PC-9 (cell line): ENCODE data around the gene SFT2D3. TPM values are rescaled to one million over a fixed set of nuclear protein-coding genes. Genes with fewer than 3 reads are reported as not detected.

Experiments used
- BruUV-seq: library from RNA; stranded (reverse); fragments of 400-500 nt; replicated peaks from 2 replicates; lab custom pipeline; 2021; lab: Mats Ljungman, UMichigan
- CTCF ChIA-PET: fragments of 300-600 bp; sonication (Branson Sonifier 250); formaldehyde crosslinking; loops from one replicate; lab custom pipeline; 2022; ENCODE audit warnings: antibody characterized with exemption; lab: Charles Lee
- POLR2A ChIA-PET: fragments of 300-600 bp; sonication (Branson Sonifier 250); formaldehyde crosslinking; loops from one replicate; lab custom pipeline; 2022; ENCODE audit warnings: antibody characterized with exemption; ENCODE audit not compliant: unreplicated experiment; lab: Charles Lee
- DNase-seq, 2 experiments: peaks; one replicate each; pipeline versions ENCODE4 v3.0.0 to v3.0.0-alpha.2; 2015 to 2022; ENCODE audit warnings: mixed read lengths in 1 of 2
- H2AFZ ChIP-seq: fragments of 200-600 bp; sonication (generic); 2 replicates; pipeline ENCODE4 v1.8.1; 2017; ENCODE audit warnings: antibody characterized with exemption
- H3F3A ChIP-seq: fragments of 200-600 bp; sonication (generic); 2 replicates; pipeline ENCODE4 v1.8.1; 2017; ENCODE audit warnings: antibody characterized with exemption, mild to moderate bottlenecking, low read depth; ENCODE audit not compliant: insufficient read depth
- H3K27ac ChIP-seq: fragments of 200-600 bp; sonication (generic); 2 replicates; pipeline ENCODE4 v1.6.1; 2016; ENCODE audit warnings: mixed run types
- H3K27me3 ChIP-seq: fragments of 200-600 bp; sonication (generic); 2 replicates; pipeline ENCODE4 v1.6.1; 2016; ENCODE audit warnings: low read depth, mixed run types; ENCODE audit not compliant: insufficient read depth
- H3K36me3 ChIP-seq: fragments of 200-600 bp; sonication (generic); 2 replicates; pipeline ENCODE4 v1.6.1; 2016; ENCODE audit warnings: low read depth, mixed run types
- H3K4me1 ChIP-seq: fragments of 200-600 bp; sonication (generic); replicated peaks from 2 replicates; pipeline ENCODE4 v1.6.1; 2016; ENCODE audit warnings: mixed run types; ENCODE audit not compliant: insufficient read depth
- H3K4me2 ChIP-seq: fragments of 200-600 bp; sonication (generic); 2 replicates; pipeline ENCODE4 v1.6.1; 2017; ENCODE audit warnings: mixed run types
- H3K4me3 ChIP-seq: fragments of 200-600 bp; sonication (generic); 2 replicates; pipeline ENCODE4 v1.6.1; 2016; ENCODE audit warnings: mixed run types
- H3K79me2 ChIP-seq: fragments of 200-600 bp; sonication (generic); 2 replicates; pipeline ENCODE4 v1.6.1; 2017; ENCODE audit warnings: low read depth, mixed run types
- H3K9me2 ChIP-seq: fragments of 200-600 bp; sonication (generic); 2 replicates; pipeline ENCODE4 v1.8.1; 2017; ENCODE audit warnings: mild to moderate bottlenecking; ENCODE audit not compliant: insufficient read depth
- H3K9me3 ChIP-seq: fragments of 200-600 bp; sonication (generic); 2 replicates; pipeline ENCODE4 v1.8.1; 2016; ENCODE audit warnings: low read depth; ENCODE audit not compliant: insufficient read depth
- H4K20me1 ChIP-seq: fragments of 200-600 bp; sonication (generic); 2 replicates; pipeline ENCODE4 v1.8.1; 2017; ENCODE audit not compliant: insufficient read depth
- CTCF ChIP-seq: fragments of 200-600 bp; sonication (generic); conservative IDR thresholded peaks from 2 replicates; pipeline ENCODE4 v1.6.1; 2017; ENCODE audit warnings: mixed run types, antibody characterized with exemption, mild to moderate bottlenecking, moderate library complexity
- EZH2 ChIP-seq: fragments of 200-600 bp; sonication (generic); IDR thresholded peaks from 2 replicates; pipeline ENCODE4 v1.8.0; 2017; ENCODE audit warnings: antibody characterized with exemption, low read depth
- intact Hi-C: fragments of 100-400 bp; cut with micrococcal nuclease; formaldehyde crosslinking; loops from one replicate; pipeline ENCODE4 v1.10.0; 2022; ENCODE audit not compliant: unreplicated experiment
- total RNA-seq: library from RNA; stranded (reverse); gene quantifications from 2 replicates; pipeline ENCODE4 v1.2.3, GENCODE V29; 2021

Gene SFT2D3
- total RNA-seq, 1 experiment from 2014 or later: 7.3 TPM

- no peaks in the 10 kb centered on the region for H3F3A ChIP-seq
Measured at GRCh38 chr2:127685410-127686080, 15.8 kb upstream of the SFT2D3 start.

GRCh38 chr2:127688405-127688804 lies 12.9 kb upstream of the SFT2D3 start:
- no TSS peak for BruUV-seq
- DNase-seq: peak in 1 of 2 experiments; percentile 24
- ChIA-PET POLR2A (no interaction called here), CTCF (no interaction called here)
- Histone ChIP-seq H3K4me2 (no peak overlapping the region), H3K4me1 (no peaks in the 10 kb centered on the region), H3K9me3 (peaks cover 14% of the 10 kb centered on the region), H3F3A (no peaks in the 10 kb centered on the region), H3K9me2 (no peaks in the 10 kb centered on the region), H4K20me1 (no peaks in the 10 kb centered on the region), H3K4me3 (no peak overlapping the region), H3K79me2 (no peaks in the 10 kb centered on the region), H2AFZ (no peak overlapping the region), H3K27me3 (no peaks in the 10 kb centered on the region; the same call in 1 of the 2 replicates), H3K36me3 (no peaks in the 10 kb centered on the region), H3K27ac (no peak overlapping the region)
- intact Hi-C loops: no loop called here
- TF ChIP-seq EZH2: no peak
- no peak for TF ChIP-seq CTCF

More at GRCh38 chr2:127685410-127686080, 15.8 kb upstream of the SFT2D3 start:
- no peaks in the 10 kb centered on the region for H4K20me1 ChIP-seq
- H3K4me3 ChIP-seq: no peak overlapping the region
- DNase-seq: no peak
- no peaks in the 10 kb centered on the region for H3K79me2 ChIP-seq
- no peak for TF ChIP-seq EZH2
- TF ChIP-seq CTCF: no peak
- H3K4me1 ChIP-seq: no peaks in the 10 kb centered on the region
- H3K9me3 ChIP-seq: peaks cover 3% of the 10 kb centered on the region
- no peak overlapping the region for H2AFZ ChIP-seq
- H3K4me2 ChIP-seq: no peak overlapping the region
- no peaks in the 10 kb centered on the region for H3K36me3 ChIP-seq
- H3K27ac ChIP-seq: no peak overlapping the region
- no peaks in the 10 kb centered on the region; the same call in 1 of the 2 replicates for H3K27me3 ChIP-seq
- POLR2A ChIA-PET: no interaction called here
- CTCF ChIA-PET: no interaction called here
- intact Hi-C loops: no loop called here
- no TSS peak for BruUV-seq
- H3K9me2 ChIP-seq: no peaks in the 10 kb centered on the region

- intact Hi-C loops: no loop called here
- no peaks in the 10 kb centered on the region for H3F3A ChIP-seq
- BruUV-seq: no TSS peak
- H2AFZ ChIP-seq: no peak overlapping the region
- H3K79me2 ChIP-seq: no peaks in the 10 kb centered on the region
- H3K4me1 ChIP-seq: no peaks in the 10 kb centered on the region
- H3K4me3 ChIP-seq: no peak overlapping the region
- TF ChIP-seq EZH2 (no peak), CTCF (no peak)
- DNase-seq: no peak
- H3K9me2 ChIP-seq: no peaks in the 10 kb centered on the region
- no peak overlapping the region for H3K27ac ChIP-seq
- POLR2A ChIA-PET: no interaction called here
- H3K36me3 ChIP-seq: no peaks in the 10 kb centered on the region
- no peaks in the 10 kb centered on the region for H3K27me3 ChIP-seq
- peaks cover 14% of the 10 kb centered on the region for H3K9me3 ChIP-seq
- H3K4me2 ChIP-seq: no peak overlapping the region
- no peaks in the 10 kb centered on the region for H4K20me1 ChIP-seq
- CTCF ChIA-PET: no interaction called here
Measured at GRCh38 chr2:127690696-127691095, 10.6 kb upstream of the SFT2D3 start.
